ENCODE measurements around the gene SOD1. TPM values are rescaled to one million over a fixed set of nuclear protein-coding genes. Genes with fewer than 3 reads are reported as not detected.

The SOD1 gene
- total RNA-seq, 2 experiments from 2014 or later = 281 to 297 TPM

DNA sequence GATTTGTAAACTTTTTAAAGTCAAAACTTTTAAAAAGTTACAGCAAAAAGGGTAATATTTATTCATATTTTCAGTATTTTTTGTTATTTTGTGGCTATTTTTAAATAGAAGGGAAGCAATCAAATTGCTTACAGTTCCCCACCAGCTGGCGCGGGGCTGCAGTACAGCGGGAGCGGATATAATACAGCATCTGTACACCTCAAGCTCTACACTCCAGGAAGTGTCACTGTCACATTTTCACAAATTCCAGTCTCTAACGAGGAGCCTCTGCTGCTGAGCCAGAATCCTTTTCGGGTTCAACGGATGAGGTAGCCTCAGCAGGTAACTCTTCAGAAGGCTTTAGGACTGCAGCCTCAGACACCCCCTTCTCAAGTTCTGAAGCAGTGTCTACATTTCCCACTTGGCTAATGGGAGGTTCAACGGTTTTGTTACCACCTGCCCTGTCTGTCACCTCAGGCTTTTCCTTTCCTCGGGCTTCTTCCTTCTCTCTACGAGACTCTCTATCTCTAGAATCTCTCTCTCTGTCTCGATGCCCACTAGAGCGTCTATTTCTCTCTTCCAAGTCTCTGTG, 11.7 kb downstream of the SOD1 start:
- Mint-ChIP-seq H3K4me3 (no peak overlapping the region), H3K4me1 (ENCODE audit: low read depth) (peaks cover 43% of the 10 kb centered on the region), H3K27me3 (ENCODE audit: low read depth) (no peaks in the 10 kb centered on the region), H3K36me3 (ENCODE audit: low read depth) (peaks cover 31% of the 10 kb centered on the region), H3K27ac (peak overlapping the region; percentile 10), H3K9me3 (no peaks in the 10 kb centered on the region)
- CTCF ChIA-PET = interaction anchor here (0.7 kb wide), 1 partner anchor 474 kb away, joined by 3 read pairs; no protein-coding TSS in a partner anchor
- DNase-seq = no peak
- intact Hi-C loops (cut with micrococcal nuclease) = no loop called here

- Mint-ChIP-seq H3K4me1 (ENCODE audit: low read depth) (peaks cover 36% of the 10 kb centered on the region), H3K27me3 (ENCODE audit: low read depth) (no peaks in the 10 kb centered on the region), H3K36me3 (ENCODE audit: low read depth) (peaks cover 24% of the 10 kb centered on the region), H3K27ac (peak overlapping the region; percentile 10), H3K9me3 (no peaks in the 10 kb centered on the region), H3K4me3 (no peak overlapping the region)
- CTCF ChIA-PET = no interaction called here
- intact Hi-C loops (cut with micrococcal nuclease) = no loop called here
- DNase-seq = no peak
Measured at GRCh38 chr21:31671931-31672330, 12.4 kb downstream of the SOD1 start.

DNA sequence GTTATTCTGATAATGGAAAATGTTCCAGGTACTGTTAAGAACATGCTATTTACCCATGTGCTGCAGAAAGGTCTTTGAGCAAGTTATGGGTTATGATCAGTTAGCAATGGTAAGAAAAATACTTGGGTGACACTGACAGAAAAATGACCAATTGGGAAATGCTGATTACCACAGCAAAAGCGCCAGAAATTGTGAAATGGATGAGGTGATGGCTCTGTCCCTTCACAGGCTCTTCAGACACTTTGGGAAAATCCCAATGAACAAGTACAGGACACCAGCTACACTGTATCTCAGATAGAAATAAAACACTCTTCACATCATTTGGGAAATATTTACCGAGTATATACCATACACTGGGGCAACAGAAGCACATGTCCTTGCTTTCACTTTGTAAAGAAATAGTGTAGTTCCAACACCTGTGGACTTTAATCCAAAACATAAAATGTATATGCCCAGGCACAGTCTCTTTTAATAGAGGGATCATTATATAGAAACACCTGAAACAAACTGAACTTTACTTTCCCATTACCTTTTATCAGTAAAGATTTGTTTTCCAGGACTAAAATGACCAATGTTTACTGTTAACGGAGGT, 13.9 kb downstream of the SOD1 start:
- peaks cover 16% of the 10 kb centered on the region for H3K36me3 Mint-ChIP-seq (ENCODE audit: low read depth)

DNA sequence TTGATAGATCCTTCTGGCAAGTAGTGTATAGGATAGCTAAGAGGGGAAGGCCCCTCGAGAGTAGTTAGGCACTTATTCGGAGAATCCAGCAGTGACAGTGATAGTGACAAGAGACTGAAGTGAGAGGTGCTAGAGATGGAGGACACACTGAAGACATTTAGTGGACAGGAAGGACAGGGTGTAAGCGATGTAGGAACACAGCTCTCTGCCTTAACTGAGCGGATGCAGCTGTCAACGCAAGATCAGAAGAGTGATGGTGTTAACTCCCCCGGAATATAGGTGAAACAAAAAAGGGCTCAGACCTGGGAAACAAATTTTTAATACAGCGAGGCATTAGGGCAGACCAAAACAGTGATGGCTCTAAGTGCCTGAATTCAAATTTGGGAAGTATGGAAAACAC, 15.8 kb downstream of the SOD1 start:
- Mint-ChIP-seq H3K9me3 (no peaks in the 10 kb centered on the region), H3K4me3 (no peak overlapping the region), H3K36me3 (ENCODE audit: low read depth) (peaks cover 16% of the 10 kb centered on the region), H3K27ac (no peak overlapping the region), H3K4me1 (ENCODE audit: low read depth) (peaks cover 4% of the 10 kb centered on the region), H3K27me3 (ENCODE audit: low read depth) (no peaks in the 10 kb centered on the region)
- intact Hi-C loops (cut with micrococcal nuclease) = no loop called here
- DNase-seq = no peak
- CTCF ChIA-PET = interaction anchor here (0.9 kb wide), 1 partner anchor 52 kb away, joined by 3 read pairs; no protein-coding TSS in a partner anchor

More for the DNA sequence above, 13.9 kb downstream of the SOD1 start:
- H3K27ac Mint-ChIP-seq = no peak overlapping the region
- no peaks in the 10 kb centered on the region for H3K9me3 Mint-ChIP-seq
- no peak for DNase-seq
- intact Hi-C loops (cut with micrococcal nuclease) = no loop called here
- H3K4me3 Mint-ChIP-seq = no peak overlapping the region
- CTCF ChIA-PET = no interaction called here
- H3K27me3 Mint-ChIP-seq (ENCODE audit: low read depth) = no peaks in the 10 kb centered on the region
- peaks cover 21% of the 10 kb centered on the region for H3K4me1 Mint-ChIP-seq (ENCODE audit: low read depth)

DNA sequence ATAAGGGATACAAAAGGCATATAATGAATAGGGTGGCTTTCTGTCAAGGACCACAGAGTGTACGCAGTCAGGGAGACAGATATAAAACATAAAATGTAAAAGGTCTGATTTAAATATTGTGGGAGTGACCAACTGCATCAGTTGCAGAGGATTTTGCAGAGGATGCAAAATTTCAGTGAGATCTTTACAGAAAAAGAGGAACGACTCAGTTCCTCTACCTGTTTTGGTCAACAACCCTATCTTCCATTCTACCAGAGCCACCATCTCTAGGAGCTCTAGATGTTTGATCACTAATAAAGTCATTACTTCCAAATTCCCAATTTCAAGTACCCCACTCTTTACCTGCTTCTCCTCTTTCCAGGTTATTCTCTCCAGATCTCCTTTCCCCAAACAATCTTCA, 16.5 kb downstream of the SOD1 start:
- no peaks in the 10 kb centered on the region for H3K27me3 Mint-ChIP-seq (ENCODE audit: low read depth)
- H3K4me1 Mint-ChIP-seq (ENCODE audit: low read depth) = no peaks in the 10 kb centered on the region
- no peak overlapping the region for H3K27ac Mint-ChIP-seq
- H3K9me3 Mint-ChIP-seq = no peaks in the 10 kb centered on the region
- intact Hi-C loops (cut with micrococcal nuclease) = no loop called here
- DNase-seq = no peak
- H3K36me3 Mint-ChIP-seq (ENCODE audit: low read depth) = peaks cover 14% of the 10 kb centered on the region
- CTCF ChIA-PET = no interaction called here
- no peak overlapping the region for H3K4me3 Mint-ChIP-seq

GRCh38 chr21:31677047-31677446, 17.6 kb downstream of the SOD1 start:
- no peak overlapping the region for H3K27ac Mint-ChIP-seq
- intact Hi-C loops (cut with micrococcal nuclease) = no loop called here
- no peaks in the 10 kb centered on the region for H3K9me3 Mint-ChIP-seq
- no peak overlapping the region for H3K4me3 Mint-ChIP-seq
- H3K27me3 Mint-ChIP-seq (ENCODE audit: low read depth) = no peaks in the 10 kb centered on the region
- DNase-seq = no peak
- H3K36me3 Mint-ChIP-seq (ENCODE audit: low read depth) = peaks cover 9% of the 10 kb centered on the region
- CTCF ChIA-PET = no interaction called here
- H3K4me1 Mint-ChIP-seq (ENCODE audit: low read depth) = no peaks in the 10 kb centered on the region

- Mint-ChIP-seq H3K27ac (no peak overlapping the region), H3K27me3 (ENCODE audit: low read depth) (no peaks in the 10 kb centered on the region), H3K4me1 (ENCODE audit: low read depth) (no peaks in the 10 kb centered on the region), H3K4me3 (no peak overlapping the region), H3K36me3 (ENCODE audit: low read depth) (peaks cover 17% of the 10 kb centered on the region), H3K9me3 (no peaks in the 10 kb centered on the region)
- CTCF ChIA-PET = no interaction called here
- DNase-seq = no peak
- intact Hi-C loops (cut with micrococcal nuclease) = no loop called here
Measured at GRCh38 chr21:31678478-31678877, 19.0 kb downstream of the SOD1 start.

- CTCF ChIA-PET = no interaction called here
- intact Hi-C loops (cut with micrococcal nuclease) = no loop called here
- Mint-ChIP-seq H3K4me1 (ENCODE audit: low read depth) (no peaks in the 10 kb centered on the region), H3K9me3 (no peaks in the 10 kb centered on the region), H3K4me3 (no peak overlapping the region), H3K36me3 (ENCODE audit: low read depth) (peaks cover 40% of the 10 kb centered on the region), H3K27ac (no peak overlapping the region), H3K27me3 (ENCODE audit: low read depth) (no peaks in the 10 kb centered on the region)
- DNase-seq = no peak
Measured at GRCh38 chr21:31682620-31683019, 23.1 kb downstream of the SOD1 start.

- intact Hi-C loops (cut with micrococcal nuclease) = no loop called here
- CTCF ChIA-PET = no interaction called here
- H3K9me3 Mint-ChIP-seq = no peaks in the 10 kb centered on the region
- H3K27ac Mint-ChIP-seq = no peak overlapping the region
- no peak for DNase-seq
- no peaks in the 10 kb centered on the region for H3K4me1 Mint-ChIP-seq (ENCODE audit: low read depth)
- H3K36me3 Mint-ChIP-seq (ENCODE audit: low read depth) = peaks cover 40% of the 10 kb centered on the region
- no peaks in the 10 kb centered on the region for H3K27me3 Mint-ChIP-seq (ENCODE audit: low read depth)
- H3K4me3 Mint-ChIP-seq = no peak overlapping the region
Measured at GRCh38 chr21:31683029-31683428, 23.5 kb downstream of the SOD1 start.

DNA sequence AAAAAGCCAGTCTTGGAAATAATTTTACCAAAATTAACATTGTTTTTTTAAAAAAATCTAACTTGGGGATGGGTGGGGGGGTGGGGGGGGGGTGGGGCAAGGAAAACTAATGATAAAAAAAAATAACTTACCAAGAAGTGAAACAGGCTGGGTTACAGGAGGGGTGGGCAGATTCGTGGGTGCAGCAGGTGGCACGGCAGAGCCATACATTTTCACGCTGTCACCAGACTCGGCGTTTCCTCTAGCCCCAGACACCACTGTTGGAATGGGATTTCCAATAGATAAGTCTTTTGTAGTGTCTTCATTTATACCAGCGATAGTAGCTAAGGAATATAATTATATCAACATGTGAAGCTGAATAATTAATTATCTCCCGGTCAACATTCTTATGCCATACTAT, 25.4 kb downstream of the SOD1 start:
- no peak overlapping the region for H3K4me3 Mint-ChIP-seq
- H3K4me1 Mint-ChIP-seq (ENCODE audit: low read depth) = no peaks in the 10 kb centered on the region
- H3K36me3 Mint-ChIP-seq (ENCODE audit: low read depth) = peaks cover 39% of the 10 kb centered on the region
- intact Hi-C loops (cut with micrococcal nuclease) = no loop called here
- CTCF ChIA-PET = no interaction called here
- no peak for DNase-seq
- H3K27me3 Mint-ChIP-seq (ENCODE audit: low read depth) = no peaks in the 10 kb centered on the region
- no peak overlapping the region for H3K27ac Mint-ChIP-seq
- no peaks in the 10 kb centered on the region for H3K9me3 Mint-ChIP-seq

DNA sequence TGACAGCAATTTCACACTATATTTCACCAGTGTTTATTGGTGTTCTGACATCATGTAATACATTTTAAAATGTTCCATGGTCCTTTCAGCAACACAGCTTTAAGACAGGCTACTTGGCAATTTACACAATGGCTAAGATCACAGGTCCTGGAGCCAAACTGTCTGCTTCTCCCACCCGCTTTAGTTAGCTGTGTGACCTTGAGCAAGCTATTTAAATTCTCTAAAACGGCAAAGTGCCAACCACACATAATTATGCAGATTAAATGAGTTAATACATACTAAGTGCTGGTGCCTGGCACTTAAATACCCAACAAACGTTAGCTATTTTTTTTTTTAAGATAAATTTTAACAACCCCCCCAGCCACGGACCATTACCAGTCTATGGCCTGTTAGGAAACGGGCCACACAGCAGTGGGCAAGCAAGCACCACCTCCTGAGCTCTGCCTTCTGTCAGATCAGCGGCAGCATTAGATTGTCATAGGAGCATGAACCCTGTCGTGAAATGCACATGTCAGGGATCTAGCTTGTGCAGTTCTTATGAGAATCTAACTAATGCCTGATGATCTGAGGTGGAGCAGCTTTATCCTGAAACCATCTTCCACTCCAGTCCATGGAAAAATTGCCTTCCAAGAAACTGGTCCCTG, 26.9 kb downstream of the SOD1 start:
- Mint-ChIP-seq H3K4me3 (no peak overlapping the region), H3K4me1 (ENCODE audit: low read depth) (no peaks in the 10 kb centered on the region), H3K9me3 (no peaks in the 10 kb centered on the region), H3K27me3 (ENCODE audit: low read depth) (no peaks in the 10 kb centered on the region), H3K27ac (no peak overlapping the region), H3K36me3 (ENCODE audit: low read depth) (peaks cover 38% of the 10 kb centered on the region)
- intact Hi-C loops (cut with micrococcal nuclease) = no loop called here
- CTCF ChIA-PET = no interaction called here
- DNase-seq = no peak

DNA sequence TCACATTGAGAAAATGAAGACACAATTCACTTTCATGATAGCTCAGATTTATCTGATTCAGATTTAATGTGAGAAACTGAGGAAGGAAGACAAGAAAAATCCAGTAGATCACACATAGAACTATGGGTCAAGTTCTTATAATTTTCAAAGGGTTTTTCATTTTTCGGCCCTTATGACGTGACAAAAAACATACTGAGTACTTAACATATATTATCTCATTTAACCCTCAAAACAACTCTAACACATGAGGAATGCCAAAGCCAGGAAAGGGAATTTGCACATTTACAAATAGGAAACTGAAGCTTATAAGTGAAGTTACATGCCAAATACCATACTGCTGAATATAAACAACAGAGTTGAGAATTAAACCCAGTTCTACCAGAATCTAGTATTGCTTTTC, 27.6 kb downstream of the SOD1 start:
- Mint-ChIP-seq H3K27ac (no peak overlapping the region), H3K27me3 (ENCODE audit: low read depth) (no peaks in the 10 kb centered on the region), H3K36me3 (ENCODE audit: low read depth) (peaks cover 38% of the 10 kb centered on the region), H3K4me3 (no peak overlapping the region), H3K9me3 (no peaks in the 10 kb centered on the region), H3K4me1 (ENCODE audit: low read depth) (no peaks in the 10 kb centered on the region)
- intact Hi-C loops (cut with micrococcal nuclease) = no loop called here
- DNase-seq = no peak
- CTCF ChIA-PET = interaction anchor here (0.6 kb wide), 1 partner anchor 29 kb away, joined by 4 read pairs; no protein-coding TSS in a partner anchor

All from activated naive CD4-positive, alpha-beta T cell treated with anti-CD3 and anti-CD28 coated beads for 36 hours (primary cell).